OCI-LY1 (cell line): Measurements from ENCODE around the gene GRK2.

Source experiments
- EZH2 ChIP-seq: fragments of 200-600 bp; sonication (generic), shearing (Covaris generic); IDR thresholded peaks from 2 replicates; pipeline ENCODE4 v1.8.0; 2017; ENCODE audit warnings: borderline replicate concordance, mixed run types, mild to moderate bottlenecking, antibody characterized with exemption, low read length, moderate library complexity, mixed read lengths
- TF ChIP-seq, protein P1 (sequence below): fragments of 200-600 bp; sonication (generic), shearing (Covaris generic); IDR thresholded peaks from 2 replicates; pipeline ENCODE4 v1.5.1; 2017; ENCODE audit warnings: mild to moderate bottlenecking, antibody characterized with exemption, low read length, moderate library complexity, mixed read lengths

DNA sequence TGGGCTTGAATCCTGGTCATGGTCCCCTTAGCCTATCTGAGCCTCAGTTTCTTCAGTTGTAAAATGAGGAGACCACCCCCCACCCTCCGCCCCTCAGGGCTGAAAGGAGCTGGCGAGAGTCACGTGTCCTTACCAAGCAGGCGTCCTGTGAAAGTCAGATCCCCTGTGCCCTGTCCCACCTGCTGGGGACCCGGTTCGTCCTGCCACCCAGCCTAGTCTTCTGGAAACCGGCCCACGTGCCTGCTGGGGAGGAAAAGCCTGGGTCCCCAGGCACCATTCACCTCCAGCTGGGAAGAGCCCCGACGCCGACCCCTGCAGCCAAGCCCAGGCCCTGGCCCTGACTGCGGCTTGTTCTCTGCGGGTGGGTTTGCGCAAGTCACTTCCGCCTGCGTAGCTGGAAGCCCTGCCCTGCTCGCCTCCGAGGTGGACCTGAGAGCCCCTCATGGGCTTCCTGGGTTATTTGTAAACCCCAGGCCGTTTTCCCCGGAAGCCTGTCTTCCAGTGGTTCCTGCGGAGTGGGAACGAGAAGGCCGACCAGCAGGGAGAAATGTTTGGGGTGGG is 36.4 kb downstream of the GRK2 start:
- TF ChIP-seq, protein P1, sequence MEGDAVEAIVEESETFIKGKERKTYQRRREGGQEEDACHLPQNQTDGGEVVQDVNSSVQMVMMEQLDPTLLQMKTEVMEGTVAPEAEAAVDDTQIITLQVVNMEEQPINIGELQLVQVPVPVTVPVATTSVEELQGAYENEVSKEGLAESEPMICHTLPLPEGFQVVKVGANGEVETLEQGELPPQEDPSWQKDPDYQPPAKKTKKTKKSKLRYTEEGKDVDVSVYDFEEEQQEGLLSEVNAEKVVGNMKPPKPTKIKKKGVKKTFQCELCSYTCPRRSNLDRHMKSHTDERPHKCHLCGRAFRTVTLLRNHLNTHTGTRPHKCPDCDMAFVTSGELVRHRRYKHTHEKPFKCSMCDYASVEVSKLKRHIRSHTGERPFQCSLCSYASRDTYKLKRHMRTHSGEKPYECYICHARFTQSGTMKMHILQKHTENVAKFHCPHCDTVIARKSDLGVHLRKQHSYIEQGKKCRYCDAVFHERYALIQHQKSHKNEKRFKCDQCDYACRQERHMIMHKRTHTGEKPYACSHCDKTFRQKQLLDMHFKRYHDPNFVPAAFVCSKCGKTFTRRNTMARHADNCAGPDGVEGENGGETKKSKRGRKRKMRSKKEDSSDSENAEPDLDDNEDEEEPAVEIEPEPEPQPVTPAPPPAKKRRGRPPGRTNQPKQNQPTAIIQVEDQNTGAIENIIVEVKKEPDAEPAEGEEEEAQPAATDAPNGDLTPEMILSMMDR = no peak
- no peak for TF ChIP-seq EZH2
